Sigmoid colon (tissue), 4 donors: ENCODE measurements around the gene HCN3.
"Not testable (repeated sequence)": the region's sequence is repeated elsewhere in the genome, so short reads cannot be mapped to it uniquely, and the experiment has no call there.

Experiments
- EP300 ChIP-seq, 4 donors: sonication (generic); formaldehyde crosslinking; IDR thresholded peaks; one replicate each; pipeline ENCODE4 v1.6.1; 2017; ENCODE audit warnings: antibody characterized with exemption in 4 of 4
- TF ChIP-seq, protein P1 (sequence below), 4 experiments: fragments of 450-650 bp in 3 of 4; fragments of 200-600 bp in 1 of 4; IDR thresholded peaks; one replicate each; pipeline ENCODE4 v1.5.1; 2016 to 2019; ENCODE audit warnings: antibody characterized with exemption in 4 of 4, mild to moderate bottlenecking in 3 of 4, moderate library complexity in 2 of 4

DNA sequence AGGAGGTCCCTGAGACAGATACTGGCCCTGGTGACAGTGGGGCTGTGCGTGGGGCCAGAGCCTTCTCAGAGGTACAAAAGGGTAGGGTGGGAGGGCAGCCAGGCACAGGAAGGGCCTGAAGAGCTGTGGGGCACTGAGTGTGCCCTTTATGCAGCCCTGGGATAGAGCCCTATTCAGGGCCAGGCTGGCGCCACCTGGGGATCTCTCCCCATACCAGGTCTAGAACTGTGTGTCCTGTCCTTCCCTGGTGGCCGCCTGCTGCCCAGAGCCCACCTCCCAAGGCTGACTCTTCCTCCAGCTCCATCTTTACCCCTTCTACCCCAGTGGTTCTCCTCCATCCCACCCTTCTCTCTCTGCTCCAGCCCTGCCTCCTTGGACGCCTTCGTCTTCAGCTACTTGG lies 43.8 kb upstream of the HCN3 start:
- TF ChIP-seq, protein P1, sequence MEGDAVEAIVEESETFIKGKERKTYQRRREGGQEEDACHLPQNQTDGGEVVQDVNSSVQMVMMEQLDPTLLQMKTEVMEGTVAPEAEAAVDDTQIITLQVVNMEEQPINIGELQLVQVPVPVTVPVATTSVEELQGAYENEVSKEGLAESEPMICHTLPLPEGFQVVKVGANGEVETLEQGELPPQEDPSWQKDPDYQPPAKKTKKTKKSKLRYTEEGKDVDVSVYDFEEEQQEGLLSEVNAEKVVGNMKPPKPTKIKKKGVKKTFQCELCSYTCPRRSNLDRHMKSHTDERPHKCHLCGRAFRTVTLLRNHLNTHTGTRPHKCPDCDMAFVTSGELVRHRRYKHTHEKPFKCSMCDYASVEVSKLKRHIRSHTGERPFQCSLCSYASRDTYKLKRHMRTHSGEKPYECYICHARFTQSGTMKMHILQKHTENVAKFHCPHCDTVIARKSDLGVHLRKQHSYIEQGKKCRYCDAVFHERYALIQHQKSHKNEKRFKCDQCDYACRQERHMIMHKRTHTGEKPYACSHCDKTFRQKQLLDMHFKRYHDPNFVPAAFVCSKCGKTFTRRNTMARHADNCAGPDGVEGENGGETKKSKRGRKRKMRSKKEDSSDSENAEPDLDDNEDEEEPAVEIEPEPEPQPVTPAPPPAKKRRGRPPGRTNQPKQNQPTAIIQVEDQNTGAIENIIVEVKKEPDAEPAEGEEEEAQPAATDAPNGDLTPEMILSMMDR (IDR thresholded peaks at IDR 0.05) = not testable (repeated sequence)
- TF ChIP-seq EP300 (IDR thresholded peaks at IDR 0.05) = not testable (repeated sequence)
